DOHH2 (cell line): ENCODE data around the gene ABCC2.
A peak's percentile ranks its signal among the peaks of the same experiment; 100 is the strongest.

ENCODE experiments used
- CTCF ChIP-seq: fragments of 200-600 bp; sonication (generic); IDR thresholded peaks from one replicate; pipeline ENCODE4 v1.5.1; 2014; ENCODE audit warnings: antibody characterized with exemption, mild to moderate bottlenecking, low read depth, low read length; ENCODE audit not compliant: poor library complexity, severe bottlenecking
- EZH2phosphoT487 ChIP-seq: fragments of 200-600 bp; sonication (generic); IDR thresholded peaks from 2 replicates; pipeline ENCODE4 v1.6.1; 2017; ENCODE audit warnings: borderline replicate concordance, mild to moderate bottlenecking, antibody characterized with exemption, low read length, moderate library complexity, mixed read lengths

DNA sequence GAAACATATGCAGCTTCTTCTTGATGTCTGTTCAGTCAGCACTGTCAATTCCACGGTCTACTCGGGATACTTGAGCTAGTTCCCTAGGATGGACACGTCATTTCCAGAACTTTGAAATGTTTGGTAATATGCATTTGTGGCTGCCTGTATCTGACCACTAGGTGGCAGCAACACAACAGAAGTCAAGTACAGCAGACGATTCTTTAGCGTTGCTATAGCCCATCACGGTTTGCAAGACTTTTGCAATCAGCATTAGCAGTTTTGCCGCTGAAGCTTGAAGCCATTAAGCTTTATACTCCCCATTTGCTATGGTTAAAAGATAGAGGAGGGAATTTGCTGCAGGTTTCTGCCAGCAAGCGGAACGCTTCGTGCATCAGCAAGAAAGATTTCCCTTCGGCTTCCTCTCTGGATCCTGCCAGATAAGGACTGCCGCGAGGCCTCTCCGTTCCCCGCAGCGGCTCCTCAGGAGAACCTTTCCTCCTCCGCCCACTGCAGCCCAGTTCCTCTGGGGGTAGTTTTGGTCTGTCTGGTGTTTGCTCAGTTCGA lies 63.5 kb downstream of the ABCC2 start:
- TF ChIP-seq CTCF (peak; percentile 96), EZH2phosphoT487 (no peak)
